ENCODE measurements around the gene PROSER2.

PROSER2 gene

GRCh38 chr10:11805792-11806191, 17.4 kb upstream of the PROSER2 start:
- DNase-seq, result no peak

GRCh38 chr10:11806706-11807105, 16.4 kb upstream of the PROSER2 start:
- no peak for DNase-seq

- no peak for DNase-seq
Observed at GRCh38 chr10:11808808-11809207, 14.3 kb upstream of the PROSER2 start.

GRCh38 chr10:11810313-11810766, 12.8 kb upstream of the PROSER2 start:
- no peak for DNase-seq

GRCh38 chr10:11810973-11811372, 12.2 kb upstream of the PROSER2 start:
- no peak for DNase-seq

- no peak for DNase-seq
Observed at GRCh38 chr10:11813177-11813576, 10.0 kb upstream of the PROSER2 start.

- DNase-seq, result no peak
Observed at GRCh38 chr10:11813855-11814567, 9.1 kb upstream of the PROSER2 start.

- DNase-seq, result no peak
Observed at GRCh38 chr10:11819027-11819426, 4.1 kb upstream of the PROSER2 start.

GRCh38 chr10:11822026-11822756, 965 bp upstream of the PROSER2 start:
- no peak for DNase-seq

GRCh38 chr10:11822809-11823121, 391 bp upstream of the PROSER2 start:
- no peak for DNase-seq

GRCh38 chr10:11823989-11824346, 812 bp downstream of the PROSER2 start:
- DNase-seq, result no peak

GRCh38 chr10:11824376-11824775, 1.2 kb downstream of the PROSER2 start:
- DNase-seq, result no peak

GRCh38 chr10:11824825-11825224, 1.7 kb downstream of the PROSER2 start:
- DNase-seq, result no peak

- no peak for DNase-seq
Observed at GRCh38 chr10:11825796-11826414, 2.7 kb downstream of the PROSER2 start.

- DNase-seq, result no peak
Observed at GRCh38 chr10:11827006-11827405, 3.9 kb downstream of the PROSER2 start.

GRCh38 chr10:11827414-11827813, 4.3 kb downstream of the PROSER2 start:
- no peak for DNase-seq

GRCh38 chr10:11828682-11829284, 5.6 kb downstream of the PROSER2 start:
- DNase-seq, result no peak

- no peak for DNase-seq
Observed at GRCh38 chr10:11830836-11831519, 7.8 kb downstream of the PROSER2 start.

- no peak for DNase-seq
Observed at GRCh38 chr10:11831520-11831951, 8.4 kb downstream of the PROSER2 start.

GRCh38 chr10:11832042-11832441, 8.9 kb downstream of the PROSER2 start:
- no peak for DNase-seq

GRCh38 chr10:11835061-11835460, 11.9 kb downstream of the PROSER2 start:
- no peak for DNase-seq

- DNase-seq, result no peak
Observed at GRCh38 chr10:11835704-11836103, 12.5 kb downstream of the PROSER2 start.
